K562 (cell line): Measurements from ENCODE around the gene RBMS1. TPM values are rescaled to one million over a fixed set of nuclear protein-coding genes. Genes with fewer than 3 reads are reported as not detected.

Source experiments
- ATAC-seq: fragments of 200-7000 bp; cut with Tn5 transposase; 3 replicates; pipeline ENCODE4 v1.9.1; 2020; ENCODE audit warnings: moderate library complexity
- BruUV-seq: library from RNA; stranded (reverse); fragments of 400-500 nt; replicated peaks from 2 replicates; lab custom pipeline; 2021; lab: Mats Ljungman, UMichigan
- CTCF ChIA-PET: fragments of 300-600 bp; formaldehyde crosslinking; extraction: SDS; loops from one replicate; lab custom pipeline; 2021; ENCODE audit warnings: low intra/inter-chr PET ratio; lab: Yijun Ruan, JAX
- POLR2A ChIA-PET: fragments of 300-600, 350-650 bp; sonication (Branson Sonifier 250); formaldehyde crosslinking; extraction: SDS; loops from one replicate; lab custom pipeline; 2021; ENCODE audit warnings: antibody characterized with exemption, inconsistent platforms; lab: Yijun Ruan, JAX
- DNase-seq, 4 experiments: peaks; one replicate each; pipeline versions ENCODE4 v3.0.0 to v3.0.0-alpha.2; 2011 to 2018; ENCODE audit warnings: low spot score in 3 of 4, mixed read lengths in 3 of 4; ENCODE audit errors: extremely low read depth in 1 of 4
- FAIRE-seq: peaks from 2 replicates; lab custom pipeline; 2011; peaks lifted over from hg19 to GRCh38; lab: Jason Lieb, UNC
- H2AFZ ChIP-seq: 2 replicates; pipeline ENCODE4 v1.6.0; 2011; ENCODE audit warnings: low read depth, low read length, control low read depth, inconsistent platforms
- H3K27ac ChIP-seq: fragments of 200-600 bp; 3 replicates; pipeline ENCODE4 v1.8.0; 2011; ENCODE audit warnings: low read depth, mild to moderate bottlenecking, control low read depth, inconsistent platforms, low read length, moderate library complexity, mixed read lengths; ENCODE audit errors: extremely low read depth
- H3K27me3 ChIP-seq, 2 experiments: fragments of 300-600 bp in 1 of 2; 2 replicates in 1 of 2; 3 replicates in 1 of 2; pipeline versions ENCODE4 v1.6.0 to v1.8.0; 2011; ENCODE audit warnings: inconsistent platforms in 2 of 2, low read length in 2 of 2, mild to moderate bottlenecking in 1 of 2, mixed read lengths in 1 of 2, moderate library complexity in 1 of 2; ENCODE audit not compliant: control insufficient read depth in 2 of 2, insufficient read depth in 2 of 2
- H3K36me3 ChIP-seq: fragments of 300-600 bp; 3 replicates; pipeline ENCODE4 v1.8.0; 2011; ENCODE audit warnings: mild to moderate bottlenecking, low read length, inconsistent platforms; ENCODE audit not compliant: control insufficient read depth, insufficient read depth
- H3K4me1 ChIP-seq, 2 experiments: fragments of 200-600 bp in 1 of 2; replicated peaks in 1 of 2; 2 replicates in 1 of 2; 3 replicates in 1 of 2; pipeline versions ENCODE4 v1.5.1 to v1.8.0; 2011; ENCODE audit warnings: inconsistent platforms in 2 of 2, low read length in 2 of 2, mild to moderate bottlenecking in 1 of 2, mixed read lengths in 1 of 2, moderate library complexity in 1 of 2; ENCODE audit not compliant: control insufficient read depth in 2 of 2, insufficient read depth in 2 of 2
- H3K4me2 ChIP-seq: 2 replicates; pipeline ENCODE4 v1.6.1; 2011; ENCODE audit warnings: low read length, control low read depth, inconsistent platforms, mixed read lengths; ENCODE audit not compliant: insufficient read depth
- H3K4me3 ChIP-seq: fragments of 200-600 bp; sonication (generic), shearing (Covaris generic); 2 replicates; pipeline ENCODE4 v1.5.1; 2016; ENCODE audit warnings: control low read depth, inconsistent platforms
- H3K79me2 ChIP-seq: fragments of 200-600 bp; 3 replicates; pipeline ENCODE4 v1.8.0; 2011; ENCODE audit warnings: low read length, inconsistent platforms; ENCODE audit not compliant: control insufficient read depth, insufficient read depth
- H3K9ac ChIP-seq, 2 experiments: 2 replicates each; pipeline versions ENCODE4 v1.6.0 to v1.6.1; 2011; ENCODE audit warnings: low read depth in 2 of 2, low read length in 2 of 2, control low read depth in 1 of 2, inconsistent platforms in 1 of 2, mild to moderate bottlenecking in 1 of 2, mixed read lengths in 1 of 2; ENCODE audit not compliant: insufficient read depth in 1 of 2
- H3K9me1 ChIP-seq: one replicate; pipeline ENCODE4 v1.6.0; 2011; ENCODE audit warnings: inconsistent platforms, mild to moderate bottlenecking, low read length, moderate library complexity; ENCODE audit not compliant: control insufficient read depth, insufficient read depth
- H3K9me3 ChIP-seq: replicated peaks from 2 replicates; pipeline ENCODE4 v1.5.1; 2011; ENCODE audit warnings: low read depth, low read length, inconsistent platforms; ENCODE audit not compliant: control insufficient read depth, insufficient read depth
- H4K20me1 ChIP-seq: replicated peaks from 2 replicates; pipeline ENCODE4 v1.6.1; 2011; ENCODE audit warnings: low read length, inconsistent platforms, mixed read lengths; ENCODE audit not compliant: control insufficient read depth, insufficient read depth
- JUN ChIP-seq, 2 experiments: sonication (generic) in 1 of 2; formaldehyde crosslinking in 1 of 2; IDR thresholded peaks; 2 replicates each; pipeline versions ENCODE4 v1.6.1 to v1.8.0; 2012 to 2022; ENCODE audit warnings: borderline replicate concordance in 2 of 2, mild to moderate bottlenecking in 2 of 2, improper control_type of control experiment in 1 of 2, low read depth in 1 of 2, low read length in 1 of 2, missing genetic modification reagents in 1 of 2
- NUFIP1 ChIP-seq: fragments of 450-650 bp; IDR thresholded peaks from 2 replicates; pipeline ENCODE4 v1.6.1; 2018; ENCODE audit not compliant: partially characterized antibody
- ZNF764 ChIP-seq: fragments of 250-450 bp; sonication (Bioruptor Pico); IDR thresholded peaks from 2 replicates; pipeline ENCODE4 v1.4.0; 2020; ENCODE audit warnings: low read depth, mild to moderate bottlenecking, moderate library complexity
- WGBS: fragments of 100-300 bp; shearing (Covaris generic); methylation state at CpG from one replicate; pipeline ENCODE4 v1.1.6; 2016; ENCODE audit warnings: low coverage, mixed read lengths; ENCODE audit not compliant: insufficient coverage; ENCODE audit errors: missing lambda C conversion rate; 5-methylcytosine and 5-hydroxymethylcytosine counted together
- in situ Hi-C: fragments of 300-500 bp; cut with MboI; formaldehyde crosslinking; loops from 4 replicates; pipeline ENCODE4 v1.15.0; 2018; ENCODE audit warnings: inconsistent platforms, mixed read lengths
- intact Hi-C: fragments of 100-400 bp; cut with micrococcal nuclease; formaldehyde crosslinking; loops from 2 replicates; pipeline ENCODE4 v1.14.2; 2022
- polyA plus RNA-seq, 8 experiments: library from polyadenylated mRNA; depleted of rRNA in 4 of 8; stranded (reverse) in 5 of 8; unstranded in 3 of 8; fragments of >200 nt; fragmentation: Nextera tagmentation in 2 of 8; fragmentation: Illumina TruSeq in 1 of 8; extraction: Ambion mirVana in 2 of 8; extraction: Trizol in 1 of 8; gene quantifications; 2 replicates each; pipeline versions ENCODE4 v1.2.1 to v1.2.3, GENCODE V29; 2011 to 2014; ENCODE audit warnings: inconsistent platforms in 1 of 8, missing spikeins in 1 of 8
- total RNA-seq, 7 experiments: library from RNA; depleted of rRNA in 6 of 7; stranded (reverse); fragments of >200 nt in 6 of 7; fragmentation: Illumina TruSeq in 2 of 7; extraction: Trizol in 2 of 7; gene quantifications; 2 replicates each; pipeline versions ENCODE4 v1.2.1 to v1.2.3, GENCODE V29; 2011 to 2021; ENCODE audit warnings: low replicate concordance in 1 of 7

RBMS1 gene
- total and polyA plus RNA-seq, 9 of the 15 experiments (the other 6 are each of a cell fraction or from before 2014, with no cell fraction given) = 0.04 to 0.31 (median 0.09) TPM; not detected in 6

DNA sequence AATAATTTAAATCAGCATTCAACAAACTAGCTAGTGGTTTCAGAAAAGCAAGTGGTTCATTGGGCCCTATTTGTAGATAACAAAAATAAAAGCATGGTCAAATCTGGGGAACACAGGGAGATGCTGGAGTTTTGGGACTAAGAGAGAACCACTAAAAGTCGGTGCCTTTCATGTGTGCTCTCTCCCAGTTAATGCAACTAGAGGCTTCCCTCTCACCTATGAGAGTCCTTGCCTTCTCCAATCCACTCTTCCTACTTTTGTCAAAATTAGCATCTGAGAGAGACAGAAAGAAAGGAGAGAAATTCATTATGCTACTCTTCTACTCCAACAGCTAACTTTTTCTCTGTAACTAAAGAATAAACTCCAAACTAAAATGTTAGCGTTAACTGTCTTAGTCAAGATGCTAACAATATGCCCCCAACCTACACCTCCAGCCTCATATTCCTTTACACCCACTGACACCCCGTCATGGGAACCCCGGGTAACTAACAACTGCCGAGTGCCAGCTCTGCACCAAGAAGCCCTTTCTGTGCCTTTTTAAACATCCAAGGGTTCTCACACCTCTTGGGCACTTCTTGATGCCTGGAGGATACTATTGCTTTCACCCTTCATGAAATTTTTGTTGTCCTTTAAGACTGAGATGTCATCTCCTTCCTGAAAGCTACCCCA is 133.4 kb downstream of the RBMS1 start:
- Histone ChIP-seq H3K27me3 (no peaks in the 10 kb centered on the region), H3K4me2 (no peak overlapping the region), H3K9ac (no peak overlapping the region), H3K9me1 (no peaks in the 10 kb centered on the region), H3K4me1 (no peaks in the 10 kb centered on the region), H3K4me3 (no peak overlapping the region), H3K9me3 (no peaks in the 10 kb centered on the region), H3K79me2 (no peaks in the 10 kb centered on the region), H2AFZ (no peak overlapping the region), H4K20me1 (no peaks in the 10 kb centered on the region), H3K36me3 (no peaks in the 10 kb centered on the region), H3K27ac (no peak overlapping the region)
- BruUV-seq = no TSS peak
- in situ Hi-C loops (no loop called here), intact Hi-C loops (no loop called here)
- WGBS = 0% methylated on average over 5 of the region's 5 CpGs
- FAIRE-seq (no peak), DNase-seq (no peak), ATAC-seq (no peak)
- POLR2A ChIA-PET = no interaction called here
- CTCF ChIA-PET = no interaction called here
- no peak for TF ChIP-seq JUN (IDR thresholded peaks at IDR 0.05; ENCODE audit: borderline replicate concordance, low read depth, low read length)
- TF ChIP-seq JUN (CRISPR knock-in tag; IDR thresholded peaks at IDR 0.05; ENCODE audit: borderline replicate concordance) = no peak

DNA sequence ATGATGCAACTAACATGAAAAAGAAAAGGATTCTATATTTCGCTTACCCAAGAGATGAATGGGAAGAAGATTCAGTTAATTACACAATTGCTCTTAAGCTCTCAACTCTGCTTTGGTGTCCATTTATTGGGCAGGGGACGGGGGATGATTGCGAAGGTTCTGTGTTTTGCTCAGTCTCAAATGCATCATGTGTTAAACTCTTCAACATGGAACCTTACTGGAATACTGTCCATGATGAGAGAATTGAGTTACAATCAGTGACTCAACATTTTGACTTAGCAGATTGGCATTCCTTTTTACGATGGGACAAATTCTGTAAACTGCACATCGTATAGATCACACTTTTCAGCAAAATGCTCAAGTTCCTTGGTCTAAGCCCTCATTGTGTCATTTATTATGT is 135.6 kb downstream of the RBMS1 start:
- H3K27ac ChIP-seq = no peak overlapping the region
- no TSS peak for BruUV-seq
- in situ Hi-C loops (no loop called here), intact Hi-C loops (no loop called here)
- H3K79me2 ChIP-seq = no peaks in the 10 kb centered on the region
- H4K20me1 ChIP-seq = no peaks in the 10 kb centered on the region
- H3K4me1 ChIP-seq = no peaks in the 10 kb centered on the region
- DNase-seq = no peak
- TF ChIP-seq NUFIP1 (no peak), ZNF764 (CRISPR knock-in tag) (no peak)
- CTCF ChIA-PET = no interaction called here
- no peak overlapping the region for H3K9ac ChIP-seq
- no peak overlapping the region for H3K4me3 ChIP-seq
- H3K4me2 ChIP-seq = no peak overlapping the region
- H3K9me1 ChIP-seq = no peaks in the 10 kb centered on the region
- ATAC-seq = no peak
- POLR2A ChIA-PET = no interaction called here
- no peak overlapping the region for H2AFZ ChIP-seq
- no peaks in the 10 kb centered on the region for H3K27me3 ChIP-seq
- FAIRE-seq = no peak
- H3K9me3 ChIP-seq = no peaks in the 10 kb centered on the region
- WGBS = 1% methylated on average over 5 of the region's 5 CpGs
- H3K36me3 ChIP-seq = no peaks in the 10 kb centered on the region
